T-cell (primary cell): ENCODE data around the gene PARP12. TPM values are rescaled to one million over a fixed set of nuclear protein-coding genes. Genes with fewer than 3 reads are reported as not detected.

ENCODE experiments used
- ATAC-seq, 4 experiments: fragments of 200-7000 bp in 3 of 4; fragments of 150-1000 bp in 1 of 4; cut with Tn5 transposase; replicated peaks in 1 of 4; 1 replicate in 3 of 4; 2 replicates in 1 of 4; pipeline ENCODE4 v1.10.0; 2021; ENCODE audit warnings: moderate library complexity in 3 of 4, mild to moderate bottlenecking in 2 of 4, moderate number of reproducible peaks in 1 of 4
- CTCF ChIA-PET, 2 donors: fragments of 300-600 bp; sonication (Branson Sonifier 250); formaldehyde crosslinking; loops; one replicate each; lab custom pipeline; 2022; ENCODE audit warnings: antibody characterized with exemption in 2 of 2; lab: Charles Lee
- POLR2A ChIA-PET, 2 donors: fragments of 300-600 bp; sonication (Branson Sonifier 250); formaldehyde crosslinking; loops; one replicate each; lab custom pipeline; 2022; ENCODE audit warnings: antibody characterized with exemption in 2 of 2; lab: Charles Lee
- DNase-seq, 35 experiments: peaks; one replicate each; pipeline versions ENCODE4 v3.0.0 to v3.0.0-alpha.2; 2013 to 2023
- H3K27ac ChIP-seq: one replicate; pipeline ENCODE4 v1.5.1; 2013; ENCODE audit warnings: low read length
- H3K27me3 ChIP-seq, 2 experiments: replicated peaks in 1 of 2; 1 replicate in 1 of 2; 2 replicates in 1 of 2; pipeline versions ENCODE4 v1.6.1 to v1.7.0; 2013; ENCODE audit warnings: low read length in 1 of 2, mixed read lengths in 1 of 2; ENCODE audit not compliant: control insufficient read depth in 2 of 2, insufficient read depth in 2 of 2; ENCODE audit errors: extremely low read depth in 1 of 2
- H3K36me3 ChIP-seq, 2 donors: 1 replicate in 1 of 2; 2 replicates in 1 of 2; pipeline versions ENCODE4 v1.6.1 to v1.7.0; 2013; ENCODE audit warnings: low read length in 1 of 2; ENCODE audit not compliant: control insufficient read depth in 2 of 2, insufficient read depth in 1 of 2; ENCODE audit errors: extremely low read depth in 1 of 2
- H3K4me1 ChIP-seq, 2 experiments: 1 replicate in 1 of 2; 2 replicates in 1 of 2; pipeline versions ENCODE4 v1.6.1 to v1.7.0; 2013; ENCODE audit warnings: low read length in 2 of 2, mixed read lengths in 1 of 2; ENCODE audit not compliant: insufficient read depth in 2 of 2, control insufficient read depth in 1 of 2; ENCODE audit errors: extremely low read depth in 1 of 2
- H3K4me3 ChIP-seq, 2 donors: 1 replicate in 1 of 2; 2 replicates in 1 of 2; pipeline versions ENCODE4 v1.5.1 to v1.7.0; 2013; ENCODE audit warnings: mild to moderate bottlenecking in 2 of 2, low read length in 1 of 2, moderate library complexity in 1 of 2; ENCODE audit not compliant: control insufficient read depth in 1 of 2; ENCODE audit errors: extremely low read depth in 1 of 2
- H3K9me3 ChIP-seq: 2 replicates; pipeline ENCODE4 v1.7.0; 2013
- H3K27ac Mint-ChIP-seq, 2 donors: one replicate each; pipeline ENCODE4 v1.8.0; 2020 to 2021; ENCODE audit warnings: mild to moderate bottlenecking in 2 of 2, mixed read lengths in 2 of 2
- H3K27me3 Mint-ChIP-seq, 2 donors: one replicate each; pipeline ENCODE4 v1.8.0; 2021 to 2022; ENCODE audit warnings: mixed read lengths in 2 of 2
- H3K36me3 Mint-ChIP-seq: one replicate; pipeline ENCODE4 v1.8.0; 2021; ENCODE audit warnings: mixed read lengths
- H3K4me1 Mint-ChIP-seq, 3 donors: one replicate each; pipeline ENCODE4 v1.8.0; 2020 to 2022; ENCODE audit warnings: mixed read lengths in 3 of 3, mild to moderate bottlenecking in 1 of 3
- H3K4me3 Mint-ChIP-seq, 3 donors: one replicate each; pipeline ENCODE4 v1.8.0; 2020 to 2022; ENCODE audit warnings: mild to moderate bottlenecking in 3 of 3, mixed read lengths in 3 of 3, moderate library complexity in 3 of 3
- H3K9me3 Mint-ChIP-seq, 3 donors: one replicate each; pipeline ENCODE4 v1.8.0; 2020 to 2022; ENCODE audit warnings: mixed read lengths in 3 of 3
- WGBS: methylation state at CpG from one replicate; pipeline ENCODE4 v1.1.5; 2013; ENCODE audit warnings: missing lambda C conversion rate; ENCODE audit not compliant: insufficient coverage; 5-methylcytosine and 5-hydroxymethylcytosine counted together
- total RNA-seq, 35 experiments: library from RNA in 6 of 35; stranded (reverse) in 6 of 35; fragments of 120-200 nt in 1 of 35; gene quantifications; one replicate each; pipeline versions ENCODE4 v1.2.1 to v1.2.4 and lab custom pipeline; 2013 to 2026

Gene PARP12
- total RNA-seq, 5 donors from 2014 or later (not counting 1 experiment from before 2014, with no cell fraction given): 104 to 129 (median 108) TPM

DNA sequence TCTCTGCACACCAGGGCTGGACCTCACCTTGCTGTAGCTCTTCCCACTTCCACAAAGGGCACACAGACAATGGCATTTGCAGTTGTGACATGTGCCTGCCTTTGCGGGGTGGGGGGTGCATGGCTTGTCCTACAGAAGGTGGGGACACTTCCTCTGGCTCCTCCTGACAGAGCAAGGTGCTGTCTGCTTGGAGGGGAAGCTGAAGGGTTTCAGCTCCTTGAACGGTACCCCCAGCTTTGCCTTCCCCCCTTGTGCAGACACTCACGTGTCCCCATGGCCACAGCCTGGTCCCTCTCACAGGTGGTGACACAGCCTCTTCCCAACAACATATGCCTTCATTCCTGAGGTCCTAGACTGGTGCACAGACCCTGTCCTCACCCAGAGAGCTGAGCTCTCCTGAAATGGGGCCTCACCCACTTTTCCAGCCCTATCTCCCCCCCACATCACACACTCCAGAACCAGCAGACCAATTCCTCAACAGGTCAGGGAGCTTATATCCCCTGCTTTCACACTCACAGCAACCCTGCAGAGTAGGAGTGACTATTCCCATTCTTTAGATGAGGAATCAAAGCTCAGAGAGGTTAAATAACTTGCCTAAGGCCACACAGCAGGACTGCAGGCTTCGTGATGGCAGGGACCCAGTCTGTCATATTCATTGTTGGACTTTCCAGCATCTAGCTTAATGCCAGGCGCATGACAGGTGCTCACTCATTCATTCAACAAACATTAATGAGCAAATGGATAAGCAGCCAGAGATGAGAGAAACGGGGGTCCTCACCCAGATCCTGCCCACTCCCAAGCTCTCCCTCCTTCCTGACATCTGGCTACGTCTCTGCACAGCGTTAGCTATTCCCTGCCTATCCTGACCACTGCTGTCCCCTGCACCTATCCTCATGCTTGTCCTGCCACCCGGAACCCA is 44.4 kb downstream of the PARP12 start:
- no peak overlapping the region for H3K4me3 ChIP-seq
- H3K36me3 Mint-ChIP-seq: peaks cover 17% of the 10 kb centered on the region
- CTCF ChIA-PET: interaction anchor here in 1 of 2 donors (0.6 kb wide), 1 partner anchor 340 kb away, joined by 4 read pairs; no protein-coding TSS in a partner anchor
- H3K36me3 ChIP-seq: peaks cover 3 to 10% of the 10 kb centered on the region in 2 donors
- H3K4me1 Mint-ChIP-seq: peaks cover 0 to 2% (median 0%) of the 10 kb centered on the region in 3 donors
- H3K9me3 ChIP-seq: no peaks in the 10 kb centered on the region
- no peaks in the 10 kb centered on the region for H3K27me3 Mint-ChIP-seq
- no peaks in the 10 kb centered on the region for H3K4me1 ChIP-seq
- 79% methylated on average over 5 of the region's 9 CpGs for WGBS
- no peak overlapping the region for H3K4me3 Mint-ChIP-seq
- no peaks in the 10 kb centered on the region for H3K27me3 ChIP-seq
- H3K27ac Mint-ChIP-seq: no peak overlapping the region
- ATAC-seq (no peak), DNase-seq (no peak)
- POLR2A ChIA-PET: no interaction called here
- no peaks in the 10 kb centered on the region for H3K9me3 Mint-ChIP-seq
- no peak overlapping the region for H3K27ac ChIP-seq

DNA sequence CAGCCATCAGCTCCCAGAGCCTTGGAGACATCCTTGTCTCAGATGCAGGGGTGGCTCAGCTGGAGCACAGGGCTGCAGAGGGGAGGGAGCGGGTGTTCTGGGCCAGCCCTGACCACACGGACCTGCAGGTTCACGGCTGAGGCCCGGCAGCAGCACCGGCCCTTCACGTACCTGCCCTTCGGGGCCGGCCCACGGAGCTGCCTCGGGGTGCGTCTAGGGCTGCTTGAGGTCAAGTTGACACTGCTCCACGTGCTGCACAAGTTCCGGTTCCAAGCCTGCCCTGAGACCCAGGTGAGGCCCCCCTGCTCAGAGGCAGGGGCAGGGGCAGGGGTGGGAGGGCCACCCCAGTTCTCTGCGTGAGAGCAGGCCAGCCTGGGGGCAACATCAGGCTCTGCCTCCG is 45.2 kb downstream of the PARP12 start:
- ChIA-PET POLR2A (no interaction called here), CTCF (no interaction called here)
- H3K4me1 Mint-ChIP-seq: peaks cover 0 to 2% (median 0%) of the 10 kb centered on the region in 3 donors
- no peaks in the 10 kb centered on the region for H3K27me3 ChIP-seq
- H3K27ac Mint-ChIP-seq: no peak overlapping the region
- no peak overlapping the region for H3K27ac ChIP-seq
- no peaks in the 10 kb centered on the region for H3K9me3 ChIP-seq
- no peaks in the 10 kb centered on the region for H3K9me3 Mint-ChIP-seq
- ATAC-seq: no peak
- no peak overlapping the region for H3K4me3 Mint-ChIP-seq
- H3K27me3 Mint-ChIP-seq: no peaks in the 10 kb centered on the region
- no peak overlapping the region for H3K4me3 ChIP-seq
- no peak for DNase-seq
- H3K4me1 ChIP-seq: no peaks in the 10 kb centered on the region
- H3K36me3 Mint-ChIP-seq: peaks cover 11% of the 10 kb centered on the region
- peaks cover 3% of the 10 kb centered on the region in 2 donors for H3K36me3 ChIP-seq
- 96% methylated on average over 12 of the region's 15 CpGs for WGBS

DNA sequence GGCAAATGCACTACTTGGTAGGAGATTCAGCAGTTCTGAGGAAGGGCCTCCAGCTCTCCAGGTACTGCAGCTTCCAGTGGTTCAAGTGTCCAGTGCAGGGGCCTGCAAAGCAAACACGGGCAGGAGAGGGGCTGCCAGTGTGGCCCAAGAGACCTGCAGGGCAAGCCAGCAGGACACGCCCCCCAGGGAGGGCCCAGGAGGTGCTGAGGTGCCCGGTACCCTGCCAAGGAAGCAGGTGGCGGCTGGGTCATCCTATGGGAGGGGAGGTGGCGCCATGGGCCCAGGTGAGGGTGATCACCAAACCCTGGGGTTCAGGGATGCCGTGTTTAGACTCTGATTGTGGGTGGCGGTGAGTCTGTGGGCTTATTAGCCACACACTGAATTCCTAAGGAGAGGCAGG is 45.7 kb downstream of the PARP12 start:
- Histone ChIP-seq H3K27ac (no peak overlapping the region), H3K9me3 (no peaks in the 10 kb centered on the region), H3K4me3 (no peak overlapping the region), H3K27me3 (peaks cover 0 to 2% of the 10 kb centered on the region in 2 experiments), H3K36me3 (peaks cover 0 to 3% of the 10 kb centered on the region in 2 donors), H3K4me1 (no peaks in the 10 kb centered on the region)
- CTCF ChIA-PET: no interaction called here
- Mint-ChIP-seq H3K4me3 (no peak overlapping the region), H3K36me3 (peaks cover 6% of the 10 kb centered on the region), H3K27ac (no peak overlapping the region), H3K27me3 (no peaks in the 10 kb centered on the region), H3K9me3 (no peaks in the 10 kb centered on the region), H3K4me1 (peaks cover 0 to 2% (median 0%) of the 10 kb centered on the region in 3 donors)
- POLR2A ChIA-PET: no interaction called here
- 77% methylated on average over 6 of the region's 7 CpGs for WGBS
- DNase-seq (no peak), ATAC-seq (no peak)

DNA sequence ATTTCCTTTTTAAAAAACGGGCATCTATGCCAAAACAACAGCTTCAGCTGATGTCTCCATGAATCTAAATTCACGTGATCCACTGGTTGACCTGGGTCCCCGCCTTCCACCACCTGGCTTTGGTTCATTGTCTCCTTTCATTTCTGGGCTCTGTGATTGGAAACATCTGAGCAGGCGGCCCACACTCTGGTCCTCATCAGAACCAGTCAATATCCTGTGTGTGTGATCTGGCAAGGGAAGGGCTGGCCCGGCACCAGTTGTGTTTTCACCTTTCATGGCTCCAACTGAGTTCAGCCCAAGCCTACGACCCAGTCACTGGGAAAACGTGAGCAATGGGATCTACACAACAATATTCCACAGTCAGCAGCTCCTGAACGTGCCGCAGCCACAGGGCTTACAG is 46.2 kb downstream of the PARP12 start:
- Mint-ChIP-seq H3K27me3 (no peaks in the 10 kb centered on the region), H3K36me3 (peaks cover 2% of the 10 kb centered on the region), H3K9me3 (no peaks in the 10 kb centered on the region), H3K4me1 (no peaks in the 10 kb centered on the region), H3K27ac (no peak overlapping the region), H3K4me3 (no peak overlapping the region)
- Histone ChIP-seq H3K27ac (no peak overlapping the region), H3K9me3 (no peaks in the 10 kb centered on the region), H3K4me1 (no peaks in the 10 kb centered on the region), H3K4me3 (no peak overlapping the region), H3K27me3 (peaks cover 0 to 4% of the 10 kb centered on the region in 2 experiments), H3K36me3 (peaks cover 0 to 3% of the 10 kb centered on the region in 2 donors)
- WGBS: 91% methylated on average over 4 of the region's 9 CpGs
- ChIA-PET CTCF (no interaction called here), POLR2A (no interaction called here)
- DNase-seq (no peak), ATAC-seq (no peak)

DNA sequence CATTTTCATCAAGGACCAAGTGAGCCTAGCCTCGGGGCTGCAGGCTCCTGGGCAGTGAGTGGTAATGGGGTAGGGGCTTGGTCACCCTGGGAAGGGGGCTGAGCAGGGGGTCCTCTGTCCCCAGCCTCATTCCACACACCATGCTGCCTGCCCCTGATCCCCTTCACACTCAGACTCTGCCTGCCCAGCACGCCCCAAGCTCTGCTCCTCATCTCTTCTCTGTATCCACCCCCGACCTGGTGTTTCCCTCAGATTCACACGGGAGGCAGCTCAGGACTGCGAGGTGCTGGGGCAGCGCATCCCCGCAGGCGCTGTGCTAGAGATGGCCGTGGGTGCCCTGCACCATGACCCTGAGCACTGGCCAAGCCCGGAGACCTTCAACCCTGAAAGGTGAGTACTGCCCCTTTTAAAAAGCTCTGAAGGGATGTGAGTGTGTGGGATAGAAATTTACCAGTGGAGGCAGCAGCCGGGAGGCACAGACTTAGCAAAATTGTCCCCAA is 47.2 kb downstream of the PARP12 start:
- ChIA-PET POLR2A (interaction anchor here in 1 of 2 donors (0.5 kb wide), 1 partner anchor 119 kb away, joined by 3 read pairs; no protein-coding TSS in a partner anchor), CTCF (no interaction called here)
- H3K4me3 ChIP-seq: no peak overlapping the region
- H3K9me3 ChIP-seq: no peaks in the 10 kb centered on the region
- Mint-ChIP-seq H3K4me3 (no peak overlapping the region), H3K4me1 (no peaks in the 10 kb centered on the region), H3K36me3 (peaks cover 2% of the 10 kb centered on the region), H3K9me3 (no peaks in the 10 kb centered on the region), H3K27me3 (peaks cover 0 to 2% of the 10 kb centered on the region in 2 donors), H3K27ac (no peak overlapping the region)
- no peak for DNase-seq
- WGBS: 94% methylated on average over 10 of the region's 11 CpGs
- no peaks in the 10 kb centered on the region for H3K4me1 ChIP-seq
- ATAC-seq: no peak
- peaks cover 0 to 4% of the 10 kb centered on the region in 2 experiments for H3K27me3 ChIP-seq
- H3K27ac ChIP-seq: no peak overlapping the region
- H3K36me3 ChIP-seq: peaks cover 0 to 3% of the 10 kb centered on the region in 2 donors

DNA sequence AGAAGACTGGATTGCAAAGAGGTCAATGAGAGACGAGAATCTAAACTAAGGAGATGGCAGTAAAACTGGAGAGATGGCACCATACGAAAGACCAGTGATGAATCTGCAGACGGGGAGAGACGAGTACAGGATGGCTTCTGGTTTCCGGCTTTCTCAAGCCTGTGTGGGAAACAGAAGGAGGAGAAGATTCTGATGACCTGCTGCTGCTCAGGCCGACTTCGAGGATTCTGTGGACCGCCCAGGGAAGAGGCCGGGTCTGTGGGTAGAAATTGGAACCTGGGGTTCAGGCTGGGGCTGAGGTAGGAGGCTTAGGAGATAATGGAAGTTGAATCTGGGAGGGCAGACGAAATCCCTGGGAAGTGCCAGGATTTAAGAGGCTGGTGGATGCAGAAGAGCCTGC is 48.6 kb downstream of the PARP12 start:
- H3K9me3 ChIP-seq: no peaks in the 10 kb centered on the region
- no peak overlapping the region for H3K4me3 Mint-ChIP-seq
- POLR2A ChIA-PET: no interaction called here
- DNase-seq: no peak
- ATAC-seq: no peak
- peaks cover 2% of the 10 kb centered on the region for H3K36me3 Mint-ChIP-seq
- peaks cover 0 to 3% of the 10 kb centered on the region in 2 donors for H3K36me3 ChIP-seq
- H3K27ac ChIP-seq: no peak overlapping the region
- H3K27me3 Mint-ChIP-seq: peaks cover 0 to 4% of the 10 kb centered on the region in 2 donors
- CTCF ChIA-PET: no interaction called here
- H3K4me3 ChIP-seq: no peak overlapping the region
- 87% methylated on average over 10 of the region's 10 CpGs for WGBS
- peaks cover 0 to 4% of the 10 kb centered on the region in 2 experiments for H3K27me3 ChIP-seq
- no peaks in the 10 kb centered on the region for H3K4me1 ChIP-seq
- no peaks in the 10 kb centered on the region for H3K9me3 Mint-ChIP-seq
- H3K27ac Mint-ChIP-seq: no peak overlapping the region
- H3K4me1 Mint-ChIP-seq: no peaks in the 10 kb centered on the region
